T-helper 22 cell (primary cell): ENCODE measurements around the gene ALDOB.
"Not testable (repeated sequence)": the region's sequence is repeated elsewhere in the genome, so short reads cannot be mapped to it uniquely, and the experiment has no call there.

Experiments used
- DNase-seq: peaks from one replicate; pipeline ENCODE4 v3.0.0-alpha.2; 2020; ENCODE audit warnings: low read depth

Gene ALDOB

DNA sequence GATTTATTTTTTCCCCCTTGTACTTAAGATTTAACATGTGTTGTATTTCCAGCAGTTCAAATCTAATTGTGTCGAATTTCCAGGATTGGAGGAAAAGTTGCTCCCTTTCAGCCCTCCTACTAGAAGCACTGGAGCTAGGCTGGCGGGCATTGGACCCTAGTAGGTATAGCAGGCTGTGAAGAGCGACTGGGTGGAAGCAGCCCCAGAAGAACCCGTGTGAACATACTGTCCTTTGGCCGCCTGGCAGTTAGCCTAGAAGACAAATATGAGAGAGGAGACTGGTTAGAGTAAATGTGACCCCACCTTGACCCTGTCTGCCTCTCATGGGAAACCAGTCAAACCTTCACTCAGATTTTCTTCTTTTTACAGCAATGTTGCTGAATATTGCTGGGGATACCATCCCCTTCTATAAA, 13.9 kb downstream of the ALDOB start:
- no peak for DNase-seq

DNA sequence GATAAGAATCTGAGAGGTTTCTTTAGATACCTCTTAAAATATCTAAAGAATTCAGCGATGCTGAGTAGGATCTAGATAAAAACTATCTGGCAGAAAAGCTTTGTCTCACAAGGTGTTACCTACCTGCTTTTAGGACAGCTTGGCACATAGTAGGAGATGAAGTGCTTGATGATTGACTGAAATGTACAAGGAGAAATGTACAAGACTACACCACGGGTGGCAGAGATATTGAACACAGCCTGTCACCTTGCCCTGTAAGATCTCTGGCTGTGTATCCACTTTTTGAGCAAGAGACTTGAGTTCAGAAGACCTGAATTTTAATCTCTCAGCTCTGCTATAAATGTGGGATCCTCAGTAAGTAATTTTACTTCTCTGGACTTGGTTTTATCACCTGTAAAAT, 15.7 kb downstream of the ALDOB start:
- DNase-seq = no peak

DNA sequence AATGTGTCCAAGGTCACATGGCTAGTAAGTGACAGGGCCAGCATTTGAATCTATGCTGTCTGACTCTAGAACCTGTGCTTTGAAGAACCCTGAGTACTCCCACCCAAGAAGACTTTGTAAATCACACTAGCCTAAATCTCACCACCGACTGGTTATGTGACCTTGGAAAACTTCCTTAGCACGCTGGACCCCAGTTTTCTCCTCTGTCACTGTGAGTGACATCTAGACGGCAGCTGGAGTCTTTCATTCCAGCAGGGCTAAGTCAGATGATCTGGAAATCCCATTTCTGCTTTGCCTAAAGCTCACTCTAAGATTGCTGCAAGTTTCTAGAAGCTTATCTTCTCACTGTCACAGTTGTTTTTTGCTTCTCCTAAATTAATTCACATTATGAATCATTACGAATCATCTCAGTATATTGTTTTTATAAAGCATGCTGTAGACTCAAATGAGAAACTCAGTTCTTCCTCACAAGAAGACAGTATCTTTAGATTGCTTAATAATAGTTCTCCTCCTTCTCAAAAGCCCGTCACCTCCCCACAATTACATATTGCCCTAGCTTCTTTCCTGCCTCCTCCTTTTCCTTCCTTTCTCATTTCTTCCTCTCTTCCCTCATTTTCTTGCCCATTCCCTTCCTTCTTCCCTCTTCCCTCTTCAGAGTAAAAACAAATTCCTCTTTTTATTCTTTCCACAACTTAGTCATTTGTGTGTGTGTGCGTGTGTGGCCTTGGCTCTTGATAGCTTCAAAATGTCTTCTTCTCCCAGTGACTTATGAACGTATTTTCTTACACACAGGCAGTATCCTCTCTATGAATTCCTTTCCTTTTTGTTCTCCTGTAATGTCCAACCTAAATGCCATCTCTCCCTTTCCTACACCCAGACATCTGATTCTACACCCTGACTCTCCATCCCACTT, 16.8 kb downstream of the ALDOB start:
- DNase-seq = no peak

DNA sequence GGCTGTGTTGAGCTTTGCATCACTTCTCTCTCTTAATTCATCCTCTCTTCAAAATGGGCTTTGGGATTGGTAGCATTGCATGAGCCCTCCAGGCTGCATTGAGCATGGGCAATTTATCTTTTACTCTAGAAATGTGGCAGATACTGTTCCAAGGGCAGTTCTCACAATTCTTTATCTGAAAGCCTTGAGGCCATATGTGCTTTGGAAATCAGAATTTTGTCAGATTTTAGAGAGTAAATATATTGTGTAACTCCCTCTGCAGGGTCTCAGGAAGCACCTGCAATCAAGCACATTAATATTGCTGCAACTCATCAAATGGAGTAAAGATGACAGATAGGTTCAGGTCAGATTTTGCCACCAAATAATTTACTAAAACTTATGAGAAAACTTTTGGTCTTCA, 17.6 kb downstream of the ALDOB start:
- no peak for DNase-seq

DNA sequence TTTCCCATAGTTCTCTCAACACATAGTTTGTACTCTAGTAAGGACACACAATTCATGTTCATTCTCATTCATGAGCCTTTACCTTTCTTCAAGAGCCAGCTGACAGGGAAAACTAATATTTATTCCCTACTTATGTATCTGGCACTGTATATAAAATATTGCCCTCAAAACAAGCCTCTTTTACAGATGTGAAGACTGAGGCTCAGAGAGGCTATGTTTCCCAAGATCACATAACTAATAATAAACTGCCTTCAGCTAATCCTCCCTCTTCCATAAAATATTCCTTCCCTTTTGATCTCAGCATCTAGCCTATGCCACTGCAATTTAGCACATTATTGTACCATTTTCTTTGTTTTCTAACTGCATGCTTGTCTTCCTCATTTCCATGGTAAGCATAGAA, 18.2 kb downstream of the ALDOB start:
- DNase-seq = no peak

DNA sequence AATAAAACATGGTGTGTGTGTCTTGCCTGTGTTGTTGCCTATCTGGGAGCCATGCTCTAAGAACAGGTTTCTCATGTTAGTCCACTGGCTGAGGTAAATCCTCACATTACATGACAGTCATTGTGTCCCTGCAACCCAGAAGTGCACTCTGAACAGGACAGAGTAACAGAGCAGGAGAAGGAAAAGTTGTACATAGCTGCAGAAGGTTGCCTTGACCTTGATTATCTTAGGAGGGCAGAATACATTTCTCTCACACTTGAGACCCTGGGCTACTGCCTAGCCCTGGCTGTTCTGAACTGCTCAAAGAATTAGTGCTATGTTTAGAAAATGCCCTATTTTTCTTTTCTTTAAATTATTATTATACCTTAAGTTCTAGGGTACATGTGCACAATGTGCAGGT, 20.0 kb downstream of the ALDOB start:
- DNase-seq = no peak

DNA sequence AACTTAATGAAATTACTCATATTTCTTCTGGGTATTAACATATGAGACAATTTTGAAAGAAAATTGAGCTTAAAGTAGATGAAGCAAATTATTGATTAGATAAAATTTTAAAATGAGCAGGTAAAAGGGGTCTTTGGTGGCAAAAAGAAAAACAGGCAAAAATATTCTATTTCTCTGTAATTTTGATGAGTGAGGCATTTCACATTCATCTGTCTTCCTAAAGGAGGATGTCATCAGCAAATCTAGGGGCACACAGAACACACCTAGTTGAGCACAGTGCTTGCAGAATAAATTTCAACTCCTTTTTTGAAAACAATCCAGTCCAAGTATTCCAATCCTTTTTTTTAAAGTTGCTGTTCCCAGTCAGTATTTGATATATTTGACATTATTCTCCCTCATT, 20.7 kb downstream of the ALDOB start:
- DNase-seq = no peak

DNA sequence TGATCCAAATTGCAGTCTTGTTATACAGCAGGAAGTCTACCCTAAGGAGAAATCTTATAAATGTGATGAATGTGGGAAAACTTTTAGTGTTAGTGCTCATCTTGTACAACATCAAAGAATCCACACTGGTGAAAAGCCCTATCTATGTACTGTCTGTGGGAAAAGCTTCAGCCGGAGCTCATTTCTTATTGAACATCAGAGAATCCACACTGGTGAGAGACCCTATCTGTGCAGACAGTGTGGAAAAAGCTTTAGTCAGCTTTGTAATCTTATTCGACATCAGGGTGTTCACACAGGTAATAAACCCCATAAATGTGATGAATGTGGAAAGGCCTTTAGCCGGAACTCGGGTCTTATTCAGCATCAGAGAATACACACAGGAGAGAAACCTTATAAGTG, 26.5 kb downstream of the ALDOB start:
- DNase-seq = no peak

DNA sequence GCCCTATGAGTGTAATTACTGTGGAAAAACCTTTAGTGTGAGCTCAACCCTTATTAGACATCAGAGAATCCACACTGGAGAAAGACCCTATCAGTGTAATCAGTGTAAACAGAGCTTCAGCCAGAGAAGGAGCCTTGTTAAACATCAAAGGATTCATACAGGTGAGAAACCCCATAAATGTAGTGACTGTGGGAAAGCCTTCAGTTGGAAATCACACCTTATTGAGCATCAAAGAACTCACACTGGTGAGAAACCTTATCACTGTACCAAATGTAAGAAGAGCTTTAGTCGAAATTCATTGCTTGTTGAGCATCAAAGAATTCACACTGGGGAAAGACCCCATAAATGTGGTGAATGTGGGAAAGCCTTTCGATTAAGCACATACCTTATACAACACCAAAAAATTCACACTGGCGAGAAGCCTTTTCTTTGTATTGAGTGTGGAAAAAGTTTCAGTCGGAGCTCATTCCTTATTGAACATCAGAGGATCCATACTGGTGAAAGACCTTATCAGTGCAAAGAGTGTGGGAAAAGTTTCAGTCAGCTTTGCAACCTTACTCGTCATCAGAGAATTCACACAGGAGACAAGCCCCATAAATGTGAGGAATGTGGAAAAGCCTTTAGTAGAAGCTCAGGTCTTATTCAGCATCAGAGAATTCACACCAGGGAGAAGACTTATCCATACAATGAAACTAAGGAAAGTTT, 27.0 kb downstream of the ALDOB start:
- DNase-seq = no peak

DNA sequence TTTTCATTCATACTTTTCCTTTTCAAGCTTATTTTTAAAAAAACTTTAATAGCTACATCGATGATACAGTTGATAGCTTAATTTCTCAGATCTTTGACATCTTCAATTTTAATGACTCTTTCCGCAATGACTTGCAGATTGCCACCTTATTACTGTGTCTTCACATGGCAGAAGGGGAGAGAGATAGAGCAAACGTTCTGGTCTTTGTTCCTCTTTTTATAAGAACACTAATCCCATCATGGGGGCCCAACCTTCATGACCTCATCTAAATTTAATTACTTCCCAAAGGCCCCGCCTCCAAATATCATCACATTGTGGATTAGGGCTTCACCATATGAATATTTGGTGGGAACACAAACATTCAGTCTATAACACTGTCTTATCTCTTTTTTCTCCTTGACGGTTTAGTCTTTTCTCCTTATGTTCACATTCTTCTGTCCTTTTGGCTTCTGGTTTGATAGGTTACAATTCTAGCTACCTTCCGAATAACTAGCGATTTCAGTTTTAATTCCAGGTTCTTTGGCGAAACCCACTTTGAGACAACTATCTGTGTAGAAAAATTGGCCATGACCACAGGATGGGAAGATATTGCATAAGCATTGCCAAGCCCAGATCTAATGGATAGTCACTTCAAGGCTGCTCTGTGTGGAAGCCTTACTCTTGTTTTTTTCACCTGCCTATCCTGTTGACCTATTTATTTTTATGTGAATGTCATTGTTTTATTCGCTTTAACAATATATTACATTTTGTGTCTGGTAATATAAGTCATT, 31.9 kb downstream of the ALDOB start:
- no peak for DNase-seq

DNA sequence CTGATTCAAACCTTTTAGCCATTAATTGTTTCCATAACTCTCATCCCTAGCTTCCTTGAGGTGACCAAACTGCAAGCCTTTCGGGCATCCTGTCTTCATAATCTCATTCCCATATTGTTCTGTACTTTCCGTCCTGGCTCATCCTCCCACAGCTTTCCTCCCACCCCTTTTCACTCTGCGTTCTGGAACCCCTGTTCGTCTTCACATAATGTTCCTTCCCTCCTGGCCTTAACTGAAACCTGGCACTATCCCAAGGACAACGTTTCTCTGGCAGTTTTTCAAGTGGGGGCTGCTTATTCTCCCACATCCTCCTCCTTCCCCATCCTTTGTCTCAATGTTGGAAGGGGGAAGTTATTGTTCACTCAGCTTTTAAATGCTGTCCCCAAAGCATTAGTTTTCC, 35.5 kb downstream of the ALDOB start:
- DNase-seq = no peak

DNA sequence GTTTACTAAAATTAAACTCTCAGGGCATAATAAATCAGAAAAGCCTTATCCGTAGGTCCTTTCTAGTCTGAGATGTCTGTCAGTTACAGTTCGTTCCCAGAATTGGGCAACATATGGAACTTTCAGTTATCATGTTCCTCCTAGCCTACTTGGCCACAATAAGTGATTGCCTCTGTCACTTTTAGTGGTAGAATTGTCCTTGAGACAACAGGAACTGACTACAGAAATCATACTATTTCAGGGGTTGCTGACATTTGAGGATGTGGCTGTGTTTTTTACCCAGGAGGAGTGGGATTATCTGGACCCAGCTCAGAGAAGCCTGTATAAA, 36.0 kb downstream of the ALDOB start:
- no peak for DNase-seq

DNA sequence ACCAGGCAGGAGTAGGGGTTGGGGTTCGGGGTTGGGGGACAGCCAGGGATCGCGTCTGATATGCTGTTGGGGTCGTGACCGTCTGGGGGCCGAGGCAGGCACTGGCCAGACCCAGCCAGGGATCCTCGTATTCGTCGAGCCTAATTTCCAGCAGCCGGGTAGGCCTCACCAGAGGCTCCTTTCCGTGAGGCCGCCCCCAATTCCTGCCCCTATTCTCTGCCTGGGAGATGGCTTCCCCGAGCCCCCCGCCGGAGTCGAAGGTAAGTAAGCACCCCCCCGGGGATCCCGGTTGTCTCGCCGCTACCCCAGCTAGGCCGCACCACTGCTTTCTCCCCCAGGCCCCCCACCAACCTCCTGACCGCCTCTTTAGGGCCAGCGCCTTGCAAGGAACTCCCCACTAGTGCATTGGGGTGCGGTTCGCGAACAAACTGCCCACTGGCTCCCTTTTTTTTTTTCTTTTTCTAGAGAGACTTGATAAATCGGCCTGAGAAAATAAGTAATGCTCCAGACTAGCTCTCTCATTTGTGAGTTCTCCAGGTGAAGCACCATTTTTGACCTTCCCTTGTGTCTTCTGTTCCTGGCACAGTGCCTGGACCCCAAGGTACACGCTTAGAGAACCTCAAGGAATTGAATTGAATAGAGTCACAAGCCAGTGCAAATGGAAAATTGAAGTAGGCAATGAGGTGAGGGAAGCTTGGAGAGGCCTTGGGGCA, 36.5 kb downstream of the ALDOB start:
- DNase-seq = no peak

DNA sequence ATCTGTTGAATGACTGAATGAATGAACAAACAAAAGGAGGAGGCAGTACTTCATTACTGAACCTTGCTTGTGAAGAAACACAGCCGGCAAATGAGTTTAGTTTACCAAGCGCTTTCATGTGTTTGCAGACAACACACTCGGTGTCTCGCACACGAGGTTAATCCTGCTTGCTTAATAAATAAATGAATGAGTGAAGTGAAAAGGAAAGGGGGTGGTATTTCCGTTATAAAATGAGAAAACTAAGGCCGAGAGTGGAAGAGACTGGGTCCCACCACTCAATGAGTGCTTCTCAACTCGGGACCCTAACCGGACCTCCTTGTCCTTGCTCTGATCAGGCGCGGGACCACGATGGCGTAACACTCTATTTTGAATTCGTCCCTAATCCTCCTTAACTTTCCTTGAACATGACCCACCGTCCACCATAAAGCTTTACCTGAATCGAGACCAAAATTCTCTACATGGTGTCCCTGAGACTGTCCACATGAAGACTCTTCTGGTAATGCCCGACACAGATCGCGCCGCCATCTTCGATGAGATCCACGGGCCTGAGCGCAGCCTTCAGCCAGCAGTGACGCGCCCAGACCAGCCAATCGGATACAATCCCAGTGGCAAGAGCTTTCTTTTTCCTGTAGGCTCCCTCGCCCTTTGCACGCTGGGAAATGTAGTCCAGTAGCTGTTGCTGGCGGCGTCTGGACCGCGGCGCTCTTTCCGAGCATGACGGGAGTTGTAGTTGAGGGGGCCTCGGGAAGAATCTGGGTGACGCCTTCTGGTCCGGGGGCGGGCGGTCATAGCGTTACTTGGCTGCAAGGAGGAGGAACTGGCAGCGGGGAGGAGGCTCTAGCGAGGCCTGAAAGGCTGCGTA, 37.3 kb downstream of the ALDOB start, which contains the start of the genes MRPL50 and ZNF189:
Gene MRPL50, minus strand, starts transcription at position 551 of the 862 bp plus-strand sequence. Its CDS starts 26 bp downstream, at position 525.
Gene ZNF189, plus strand, starts transcription at position 784 of the 862 bp plus-strand sequence. CDS start 306 bp downstream, outside the sequence.
- DNase-seq = peak; percentile 97

DNA sequence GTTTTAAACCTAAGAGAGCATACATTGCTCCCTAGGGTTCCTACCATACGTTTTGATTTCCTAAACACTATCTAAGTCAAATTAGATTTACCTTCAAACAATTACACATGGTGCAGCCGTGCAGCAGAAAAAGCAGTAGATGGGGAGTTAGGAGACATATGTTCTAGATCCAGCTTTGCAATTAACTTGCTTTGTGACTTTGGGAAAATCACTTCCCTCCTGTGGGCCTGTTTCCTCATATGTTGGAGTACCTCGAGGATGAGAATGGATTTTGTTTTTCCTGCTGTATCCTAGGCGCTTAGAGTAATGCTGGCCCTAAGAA, 37.9 kb downstream of the ALDOB start:
- DNase-seq = no peak

DNA sequence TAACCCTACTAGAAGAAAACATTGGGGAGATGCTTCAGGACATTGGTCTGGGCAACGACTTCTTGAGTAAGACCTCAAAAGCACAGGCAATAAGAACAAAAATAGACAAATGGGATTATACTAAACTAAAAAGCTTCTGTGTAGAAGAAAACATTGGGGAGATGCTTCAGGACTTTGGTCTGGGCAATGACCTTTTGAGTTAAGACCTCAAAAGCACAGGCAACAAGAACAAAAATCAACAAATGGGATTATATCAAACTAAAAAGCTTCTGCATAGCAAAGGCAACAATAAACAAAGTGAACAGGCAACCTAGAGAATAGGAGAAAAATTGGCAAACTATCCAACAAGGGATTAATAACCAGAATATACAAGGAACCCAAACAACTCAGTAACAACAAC, 40.9 kb downstream of the ALDOB start:
- no peak for DNase-seq

DNA sequence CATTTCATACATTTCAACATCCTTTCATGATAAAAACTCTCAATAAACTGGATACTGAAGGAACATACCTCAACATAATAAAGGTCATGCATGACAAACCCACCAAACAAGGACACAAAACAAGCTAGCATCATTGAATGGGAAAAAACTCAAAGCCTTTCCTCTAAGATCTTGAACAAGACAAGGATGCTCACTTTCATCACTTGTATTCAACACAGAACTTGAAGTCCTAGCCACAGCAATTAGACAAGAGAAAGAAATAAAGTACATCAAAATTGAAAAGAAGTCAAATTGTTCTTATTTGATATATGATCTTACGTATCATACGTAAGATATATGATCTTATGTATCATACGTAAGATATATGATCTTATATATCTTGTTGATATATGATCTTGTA, 42.4 kb downstream of the ALDOB start:
- no peak for DNase-seq

DNA sequence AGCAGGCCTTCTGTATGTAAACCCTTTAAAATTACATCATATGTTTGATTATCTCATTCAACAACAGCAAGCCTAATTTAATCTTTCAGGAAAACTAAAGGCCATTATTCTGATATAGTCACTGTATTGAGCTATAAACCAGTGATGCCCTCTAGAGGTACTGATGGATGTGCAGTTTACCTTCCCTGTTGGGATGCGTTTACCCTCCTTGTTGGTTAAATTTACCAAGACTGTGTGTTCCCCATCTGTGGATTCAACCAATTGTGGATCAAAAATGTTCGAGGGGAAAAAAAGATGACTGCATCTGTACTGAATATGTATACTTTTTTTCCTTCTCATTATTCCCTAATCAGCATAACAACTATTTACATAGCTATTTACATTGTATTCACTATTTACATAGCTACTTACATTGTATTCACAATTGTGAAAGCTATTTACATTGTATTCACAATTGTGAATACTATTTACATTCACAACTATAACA, 47.0 kb downstream of the ALDOB start:
- no peak for DNase-seq

DNA sequence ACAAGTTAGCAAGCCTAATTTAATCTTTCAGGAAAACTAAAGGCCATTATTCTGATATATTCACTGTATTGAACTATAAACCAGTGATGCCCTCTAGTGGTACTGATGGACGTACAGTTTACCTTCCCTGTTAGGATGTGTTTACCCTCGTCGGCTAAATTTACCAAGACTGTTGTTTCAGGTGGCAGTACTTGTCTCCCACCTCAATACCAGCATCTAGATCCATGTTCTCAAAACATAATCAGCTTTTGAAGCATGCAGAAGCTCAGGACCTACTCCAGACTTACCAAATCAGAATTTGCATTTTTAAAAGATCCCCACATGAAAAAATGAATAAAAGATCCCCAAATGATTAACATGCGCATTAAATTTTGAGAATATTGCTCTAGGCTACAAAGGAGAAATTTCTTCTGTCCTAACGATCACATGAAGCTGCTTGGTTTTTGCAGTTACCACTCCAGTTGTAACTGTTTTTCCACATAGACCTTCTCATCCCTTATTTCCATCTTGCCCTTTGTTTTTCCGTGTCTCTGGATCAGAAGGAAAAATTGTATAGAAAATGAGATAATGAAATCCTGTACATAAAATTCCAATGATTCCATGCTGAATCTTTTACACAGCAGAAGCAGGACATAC, 47.6 kb downstream of the ALDOB start:
- DNase-seq = no peak

DNA sequence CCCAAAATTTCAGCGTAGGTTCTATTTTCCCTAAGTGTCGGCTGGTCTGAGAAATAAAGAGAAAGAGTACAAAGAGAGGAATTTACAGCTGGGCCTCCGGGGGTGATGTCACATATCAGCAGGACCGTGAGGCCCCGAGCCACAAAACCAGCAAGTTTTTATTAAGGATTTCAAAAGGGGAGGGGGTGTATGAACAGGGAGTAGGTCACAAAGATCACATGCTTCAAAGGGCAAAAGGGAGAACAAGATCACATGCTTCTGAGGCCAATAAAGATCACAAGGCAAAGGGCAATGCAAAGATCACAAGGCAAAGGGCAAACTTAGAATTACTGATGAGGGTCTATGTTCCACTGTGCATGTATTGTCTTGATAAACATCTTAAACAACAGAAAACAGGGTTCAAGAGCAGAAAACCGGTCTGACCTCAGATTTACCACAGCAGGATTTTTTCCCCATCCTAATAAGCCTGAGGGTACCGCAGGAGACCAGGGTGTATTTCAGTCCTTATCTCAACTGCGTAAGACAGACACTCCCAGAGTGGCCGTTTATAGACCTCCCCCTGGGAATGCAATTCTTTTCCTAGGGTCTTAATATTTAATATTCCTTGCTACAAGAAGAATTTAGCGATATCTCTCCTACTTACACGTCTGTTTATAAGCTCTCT, 50.6 kb downstream of the ALDOB start, which contains the start of gene BAAT:
Gene BAAT, minus strand, starts transcription at position 134 of the 664 bp plus-strand sequence. CDS start 13,602 bp downstream, outside the sequence.
- not testable (repeated sequence) for DNase-seq
